GM13977 (cell line): ENCODE results near the gene SLC66A3.
A peak's percentile ranks its signal among the peaks of the same experiment; 100 is the strongest.

Experiments used
- DNase-seq: peaks from one replicate; pipeline ENCODE4 v3.0.0; 2012; ENCODE audit warnings: low spot score
- in situ Hi-C: fragments of 300-500 bp; cut with MboI; formaldehyde crosslinking; loops from one replicate; pipeline ENCODE4 v1.12.0; 2022; ENCODE audit warnings: low sequenced_read_pairs, low pct_unique_long_range_greater_than_20kb, mixed read lengths, inconsistent platforms; ENCODE audit not compliant: unreplicated experiment
- TF ChIP-seq, protein P1 (sequence below): IDR thresholded peaks from 2 replicates; pipeline ENCODE4 v1.5.1; 2012; ENCODE audit warnings: mild to moderate bottlenecking, control low read depth; ENCODE audit not compliant: insufficient read depth; ENCODE audit errors: extremely low read depth, missing control alignments

SLC66A3 gene

DNA sequence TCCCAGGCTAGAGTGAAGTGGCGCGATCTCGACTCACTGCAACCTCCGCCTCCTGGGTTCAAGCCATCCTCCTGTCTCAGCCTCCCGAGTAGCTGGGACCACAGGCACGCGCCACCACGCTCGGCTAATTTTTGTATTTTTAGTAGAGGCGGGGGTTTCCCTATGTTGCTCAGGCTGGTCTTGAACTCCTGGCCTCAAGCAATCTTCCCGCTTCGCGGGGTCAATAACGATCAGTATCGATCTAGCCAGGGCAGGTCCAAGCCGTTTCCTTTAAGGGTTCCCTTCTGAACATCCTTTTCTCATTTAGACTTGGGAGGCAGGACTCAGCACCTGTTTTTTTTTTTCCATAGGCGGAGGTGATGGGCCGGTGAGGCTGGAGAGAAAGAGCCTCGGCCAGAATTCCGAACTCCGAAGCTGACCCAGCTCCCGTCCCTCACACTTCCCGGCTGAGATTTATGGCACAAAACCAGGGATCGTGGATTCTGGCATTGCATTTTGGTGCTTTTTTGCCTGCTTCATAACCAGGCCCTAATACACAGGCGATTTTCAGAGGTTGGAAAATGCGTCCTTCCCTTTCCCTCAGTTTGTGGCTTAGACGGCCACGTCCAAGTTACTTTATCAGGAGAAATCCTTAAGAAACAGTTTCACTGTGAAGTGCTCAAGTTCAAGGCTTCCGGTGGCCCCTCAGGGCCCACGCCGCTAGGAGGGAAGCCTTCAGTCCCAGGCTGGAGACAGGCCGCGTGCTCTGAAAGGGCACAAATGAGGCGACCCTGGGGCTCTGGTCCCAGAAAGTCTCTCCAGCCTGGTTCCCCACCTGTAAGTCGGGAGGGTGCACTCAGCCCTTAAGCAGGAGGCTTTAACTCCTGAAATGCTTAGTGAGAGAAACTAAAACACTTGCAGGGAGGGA, 998 bp upstream of the SLC66A3 start:
- no peak for DNase-seq
- in situ Hi-C loops: no loop called here
- TF ChIP-seq, protein P1, sequence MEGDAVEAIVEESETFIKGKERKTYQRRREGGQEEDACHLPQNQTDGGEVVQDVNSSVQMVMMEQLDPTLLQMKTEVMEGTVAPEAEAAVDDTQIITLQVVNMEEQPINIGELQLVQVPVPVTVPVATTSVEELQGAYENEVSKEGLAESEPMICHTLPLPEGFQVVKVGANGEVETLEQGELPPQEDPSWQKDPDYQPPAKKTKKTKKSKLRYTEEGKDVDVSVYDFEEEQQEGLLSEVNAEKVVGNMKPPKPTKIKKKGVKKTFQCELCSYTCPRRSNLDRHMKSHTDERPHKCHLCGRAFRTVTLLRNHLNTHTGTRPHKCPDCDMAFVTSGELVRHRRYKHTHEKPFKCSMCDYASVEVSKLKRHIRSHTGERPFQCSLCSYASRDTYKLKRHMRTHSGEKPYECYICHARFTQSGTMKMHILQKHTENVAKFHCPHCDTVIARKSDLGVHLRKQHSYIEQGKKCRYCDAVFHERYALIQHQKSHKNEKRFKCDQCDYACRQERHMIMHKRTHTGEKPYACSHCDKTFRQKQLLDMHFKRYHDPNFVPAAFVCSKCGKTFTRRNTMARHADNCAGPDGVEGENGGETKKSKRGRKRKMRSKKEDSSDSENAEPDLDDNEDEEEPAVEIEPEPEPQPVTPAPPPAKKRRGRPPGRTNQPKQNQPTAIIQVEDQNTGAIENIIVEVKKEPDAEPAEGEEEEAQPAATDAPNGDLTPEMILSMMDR: no peak

DNA sequence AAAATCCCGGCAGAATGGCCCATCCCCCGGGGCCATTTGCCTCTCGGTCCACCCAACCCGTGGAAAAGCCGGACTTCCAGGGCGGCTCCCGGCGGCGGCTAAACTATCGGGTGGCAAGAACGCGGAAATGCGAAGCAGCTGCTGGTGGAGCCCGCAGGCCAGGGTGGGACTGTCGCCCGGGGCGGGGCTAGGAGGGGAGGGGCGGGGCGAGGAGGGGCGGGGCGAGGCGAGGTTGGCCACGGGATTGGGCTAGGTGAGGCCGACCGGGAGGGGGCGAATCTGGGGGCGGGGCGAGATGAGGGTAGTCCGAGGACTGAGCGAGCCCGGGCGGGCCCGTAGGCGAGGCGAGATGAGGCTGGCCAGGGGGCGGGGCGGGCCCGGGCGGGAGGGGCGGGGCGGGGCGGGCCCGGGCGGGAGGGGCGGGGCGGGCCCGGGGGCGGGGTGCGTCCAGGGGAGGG, 315 bp upstream of the SLC66A3 start:
- in situ Hi-C loops: no loop called here
- TF ChIP-seq, protein P1: no peak
- peak; percentile 100 for DNase-seq

DNA sequence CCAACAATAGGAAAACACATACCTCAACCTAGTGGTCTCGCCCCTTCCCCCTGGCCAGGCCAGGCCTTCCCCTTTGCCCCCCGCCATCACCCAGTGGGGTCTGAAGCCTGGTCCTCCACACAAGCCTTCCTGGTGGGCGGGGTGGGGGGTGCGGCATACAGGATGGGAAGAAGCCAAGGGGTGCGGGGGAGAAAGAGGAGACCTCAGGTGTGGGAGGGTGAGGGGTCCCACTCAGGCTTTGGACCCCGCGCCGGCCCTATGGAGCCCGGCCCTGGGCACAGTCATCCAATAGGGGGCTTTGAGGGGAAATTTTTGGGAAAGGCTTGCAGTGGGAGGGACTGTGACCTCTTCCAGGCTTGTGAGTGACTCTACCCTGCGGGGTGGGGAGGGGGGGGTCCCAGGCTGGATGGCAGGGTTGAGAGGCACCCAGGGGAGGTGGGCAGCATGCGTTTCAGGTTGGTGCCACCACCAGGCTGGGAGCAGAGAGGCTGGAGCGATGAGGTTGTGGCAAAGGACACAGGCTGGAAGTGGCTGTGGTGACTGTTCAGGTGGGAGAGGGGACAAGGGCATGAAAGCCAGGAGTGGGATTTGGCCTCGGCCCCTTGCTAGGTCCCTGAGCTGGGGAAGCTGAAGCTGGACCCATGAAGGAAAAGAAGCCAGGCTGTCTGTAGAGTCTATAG, 1.3 kb downstream of the SLC66A3 start:
- in situ Hi-C loops: no loop called here
- DNase-seq: peak; percentile 15
- TF ChIP-seq, protein P1: no peak

DNA sequence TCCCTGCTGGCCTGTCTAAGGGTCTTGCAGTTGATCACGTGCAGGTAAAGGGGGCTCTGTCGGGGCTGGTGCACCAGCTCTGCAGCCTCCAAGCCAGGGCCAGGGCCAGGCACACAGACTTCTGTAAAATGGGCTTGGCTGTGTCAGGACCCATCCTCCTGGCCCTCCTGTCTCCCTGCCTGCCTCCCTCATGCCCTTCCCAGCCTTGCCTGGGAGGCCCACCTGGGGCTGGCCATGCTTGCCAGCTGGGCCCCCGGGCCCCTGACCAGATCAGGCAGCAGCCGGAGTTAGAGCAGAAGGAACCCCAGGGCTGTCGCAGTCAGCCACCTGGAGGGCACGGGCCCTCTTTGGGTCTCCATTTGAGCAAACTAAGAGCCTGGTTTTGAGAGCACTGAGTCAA, 2.0 kb downstream of the SLC66A3 start:
- TF ChIP-seq, protein P1: no peak
- in situ Hi-C loops: no loop called here
- DNase-seq: no peak

DNA sequence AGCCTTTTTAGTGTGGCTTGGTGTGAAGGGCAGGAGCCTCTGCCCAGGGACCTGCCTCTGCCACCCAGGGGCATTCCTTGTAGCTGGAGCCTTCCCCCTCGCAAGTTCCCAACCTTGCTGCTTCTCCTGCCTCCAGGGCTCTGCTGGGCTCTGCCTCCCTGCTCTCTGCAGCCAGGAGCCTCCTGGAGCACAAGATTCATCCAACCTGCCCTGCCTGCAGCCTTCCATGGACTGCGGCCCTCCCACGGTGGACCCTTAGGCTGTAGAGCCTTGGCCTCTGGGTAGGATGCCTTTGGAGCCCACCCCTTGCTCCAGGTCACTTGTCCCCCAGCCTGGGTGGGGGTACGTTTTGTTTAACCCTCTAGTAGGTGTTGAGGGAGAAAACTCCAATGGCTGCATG, 2.5 kb downstream of the SLC66A3 start:
- in situ Hi-C loops: no loop called here
- DNase-seq: no peak
- TF ChIP-seq, protein P1: no peak

DNA sequence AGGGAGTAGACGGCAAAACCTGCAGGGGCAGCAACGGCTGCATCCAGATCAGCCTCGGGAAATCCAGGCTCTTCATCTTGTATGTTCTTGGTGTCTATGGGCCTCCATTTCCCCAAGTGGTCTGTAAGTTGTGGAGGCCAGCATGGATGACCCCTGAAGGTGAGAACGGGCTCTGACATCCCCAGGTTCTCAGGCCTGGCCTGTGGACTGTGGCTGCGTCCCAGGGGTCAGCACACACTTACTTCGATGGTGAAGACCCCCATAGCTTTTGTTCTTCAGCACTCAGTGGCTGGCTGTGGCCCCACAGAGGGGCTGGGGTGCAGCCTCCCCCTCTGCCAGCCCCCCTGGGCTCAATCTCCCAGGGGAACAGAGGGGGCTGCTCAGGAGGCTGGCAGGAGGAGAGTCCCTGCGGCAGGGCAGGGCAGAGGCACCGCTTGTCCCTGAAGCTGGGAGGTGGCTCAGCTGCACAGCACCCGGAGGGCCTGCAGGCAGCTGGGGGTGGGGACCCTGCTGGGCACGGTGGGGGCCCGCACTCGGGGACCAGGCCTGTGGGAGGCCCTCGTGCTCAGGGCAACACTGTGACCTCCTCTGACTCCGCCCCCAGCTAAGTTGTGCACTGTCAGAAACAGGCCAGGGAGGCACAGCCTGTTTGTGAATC, 3.8 kb downstream of the SLC66A3 start:
- no peak for DNase-seq
- TF ChIP-seq, protein P1: no peak
- in situ Hi-C loops: no loop called here
